H1 (cell line): ENCODE measurements around the gene TRIM61. TPM values are rescaled to one million over a fixed set of nuclear protein-coding genes. Genes with fewer than 3 reads are reported as not detected.

Source experiments
- CREB1 ChIP-seq: IDR thresholded peaks from 2 replicates; pipeline ENCODE4 v1.6.1; 2012; ENCODE audit warnings: inconsistent platforms
- CTCF ChIP-seq, 3 experiments: IDR thresholded peaks; 1 replicate in 2 of 3; 2 replicates in 1 of 3; pipeline versions ENCODE4 v1.5.1 to v1.6.1; 2011; ENCODE audit warnings: low read length in 3 of 3, mild to moderate bottlenecking in 3 of 3, inconsistent platforms in 2 of 3, low read depth in 1 of 3, moderate library complexity in 1 of 3; ENCODE audit not compliant: insufficient read depth in 1 of 3; ENCODE audit errors: control extremely low read depth in 1 of 3
- polyA plus RNA-seq, 7 experiments: library from polyadenylated mRNA; depleted of rRNA in 3 of 7; stranded (reverse) in 5 of 7; unstranded in 2 of 7; fragments of >200 nt in 5 of 7; fragments of 200-250 nt in 2 of 7; gene quantifications; 1 replicate in 5 of 7; 2 replicates in 1 of 7; 4 replicates in 1 of 7; pipeline versions ENCODE4 v1.2.1 to v1.2.3, GENCODE V29; 2011 to 2013; ENCODE audit warnings: missing spikeins in 2 of 7, mixed read lengths in 2 of 7
- total RNA-seq: library from RNA; stranded (reverse); fragmentation: NEBNext Ultra II Directional; extraction: Animal tissue kit (Norgen Biotek cat#: 25700); gene quantifications from 2 replicates; pipeline ENCODE4 v1.2.1, GENCODE V29; 2021

The TRIM61 gene
- total and polyA plus RNA-seq, 2 of the 8 experiments (the other 6 are each of a cell fraction or from before 2014, with no cell fraction given), result 0.18 to 5.0 TPM

GRCh38 chr4:165006456-165006855, 29.0 kb upstream of the TRIM61 start (continued):
- TF ChIP-seq CREB1 (no peak), CTCF (IDR thresholded peaks at IDR 0.05; ENCODE audit: control extremely low read depth in 1 of 3, insufficient read depth in 1 of 3, low read depth in 1 of 3, low read length in 3 of 3) (no peak)
